Activated CD8-positive, alpha-beta memory T cell treated with anti-CD3 and anti-CD28 coated beads, Interleukin-2, amount 50 U/mL, for 1 hour (primary cell): ENCODE data around the gene LIPC.

Source experiments
- DNase-seq: peaks from one replicate; pipeline ENCODE4 v3.0.0-alpha.2; 2020; ENCODE audit errors: extremely low read depth

Gene LIPC

DNA sequence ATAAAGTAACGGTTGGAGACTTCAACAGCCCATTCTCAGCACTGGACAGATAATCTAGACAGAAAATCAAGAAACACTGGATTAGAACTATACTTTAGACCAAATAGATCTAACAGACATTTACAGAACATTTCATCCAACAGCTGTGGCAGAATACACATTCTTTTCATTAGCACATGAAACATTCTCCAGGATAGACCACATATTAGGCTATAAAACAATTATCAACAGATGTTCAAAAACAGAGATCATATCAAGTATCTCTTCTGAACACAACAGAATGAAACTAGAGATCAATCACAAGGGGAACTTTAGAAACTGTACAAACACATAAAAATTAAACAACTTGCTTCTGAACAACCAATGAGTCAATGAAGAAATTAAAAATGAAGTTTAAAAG is 184.4 kb downstream of the LIPC start:
- no peak for DNase-seq
